ENCODE data around the gene MEIG1. TPM values are rescaled to one million over a fixed set of nuclear protein-coding genes. Genes with fewer than 3 reads are reported as not detected.
A peak's percentile ranks its signal among the peaks of the same experiment; 100 is the strongest.
"Not testable (repeated sequence)": the region's sequence is repeated elsewhere in the genome, so short reads cannot be mapped to it uniquely, and the experiment has no call there.

The MEIG1 gene
- total RNA-seq, 4 donors from 2014 or later: not detected

DNA sequence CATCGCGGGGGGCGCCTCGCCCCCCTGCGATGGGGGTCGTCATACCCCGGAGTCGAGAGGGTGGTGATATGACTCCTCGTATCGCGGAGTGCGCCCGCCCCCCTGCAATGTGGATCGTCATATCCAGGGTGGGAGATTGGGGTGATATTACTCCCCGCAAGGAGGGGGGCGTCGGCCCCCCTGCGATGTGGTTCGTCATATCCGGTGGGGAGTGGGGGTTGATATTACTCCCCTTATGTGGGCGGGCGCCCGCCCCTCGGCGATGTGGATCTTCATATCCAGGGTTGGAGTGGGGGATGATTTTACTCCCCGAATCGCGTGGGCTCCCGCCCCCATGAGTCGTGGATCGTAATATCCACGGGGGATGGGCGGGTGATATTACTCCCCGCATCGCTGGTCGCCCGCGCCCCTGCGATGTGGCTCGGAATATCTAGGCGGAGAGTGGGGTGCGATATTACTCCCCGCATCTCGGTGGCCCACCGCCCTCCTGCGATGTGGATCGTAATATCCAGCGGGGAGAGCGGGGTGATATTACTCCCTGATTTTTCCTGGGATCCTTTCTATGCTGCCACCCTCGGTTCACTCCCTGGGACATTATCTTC lies 36.9 kb downstream of the MEIG1 start:
- TF ChIP-seq, protein P1, sequence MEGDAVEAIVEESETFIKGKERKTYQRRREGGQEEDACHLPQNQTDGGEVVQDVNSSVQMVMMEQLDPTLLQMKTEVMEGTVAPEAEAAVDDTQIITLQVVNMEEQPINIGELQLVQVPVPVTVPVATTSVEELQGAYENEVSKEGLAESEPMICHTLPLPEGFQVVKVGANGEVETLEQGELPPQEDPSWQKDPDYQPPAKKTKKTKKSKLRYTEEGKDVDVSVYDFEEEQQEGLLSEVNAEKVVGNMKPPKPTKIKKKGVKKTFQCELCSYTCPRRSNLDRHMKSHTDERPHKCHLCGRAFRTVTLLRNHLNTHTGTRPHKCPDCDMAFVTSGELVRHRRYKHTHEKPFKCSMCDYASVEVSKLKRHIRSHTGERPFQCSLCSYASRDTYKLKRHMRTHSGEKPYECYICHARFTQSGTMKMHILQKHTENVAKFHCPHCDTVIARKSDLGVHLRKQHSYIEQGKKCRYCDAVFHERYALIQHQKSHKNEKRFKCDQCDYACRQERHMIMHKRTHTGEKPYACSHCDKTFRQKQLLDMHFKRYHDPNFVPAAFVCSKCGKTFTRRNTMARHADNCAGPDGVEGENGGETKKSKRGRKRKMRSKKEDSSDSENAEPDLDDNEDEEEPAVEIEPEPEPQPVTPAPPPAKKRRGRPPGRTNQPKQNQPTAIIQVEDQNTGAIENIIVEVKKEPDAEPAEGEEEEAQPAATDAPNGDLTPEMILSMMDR (IDR thresholded peaks at IDR 0.05): no peak
- no peak for TF ChIP-seq POLR2A (IDR thresholded peaks at IDR 0.05)
- 76 to 88% methylated on average over 50 of the region's 50 CpGs for WGBS, 2 donors
- Histone ChIP-seq H3K4me3 (replicated peaks in 1 of 3) (no peak overlapping the region), H3K9me3 (no peaks in the 10 kb centered on the region), H3K27me3 (no peaks in the 10 kb centered on the region), H3K4me1 (peaks cover 0 to 4% of the 10 kb centered on the region in 2 donors), H3K27ac (no peak overlapping the region), H3K36me3 (no peaks in the 10 kb centered on the region)
- no peak for DNase-seq
- intact Hi-C loops (cut with DNase I): no loop called here

DNA sequence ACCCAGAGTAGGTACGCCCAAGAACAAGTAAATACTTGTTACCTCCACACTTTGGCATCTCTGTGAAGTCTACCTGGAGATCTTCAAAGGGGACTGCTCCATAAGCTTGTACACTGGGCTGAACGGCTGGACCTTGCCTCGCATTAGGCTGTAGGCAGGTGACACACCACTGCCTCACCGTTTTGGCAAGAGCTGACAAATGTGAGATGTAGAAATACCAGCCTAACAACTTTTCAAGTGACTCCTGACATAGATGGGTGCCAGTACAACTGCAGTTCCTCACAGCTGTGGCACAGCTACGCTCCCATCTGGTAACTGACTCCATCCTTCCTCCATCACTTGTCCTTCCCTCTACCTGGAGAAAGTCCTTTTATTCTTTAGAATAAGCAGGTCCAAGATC lies 54.3 kb downstream of the MEIG1 start:
- H3K4me3 ChIP-seq (replicated peaks in 1 of 3); H3K36me3 ChIP-seq; intact Hi-C loops (cut with DNase I); H3K27ac ChIP-seq; H3K27me3 ChIP-seq; H3K9me3 ChIP-seq: not testable (repeated sequence)
- peaks cover 2 to 14% of the 10 kb centered on the region in 2 donors for H3K4me1 ChIP-seq
- WGBS, 2 donors: 38 to 40% methylated on average over 5 of the region's 5 CpGs
- peak; percentile 80 to 82 for DNase-seq

DNA sequence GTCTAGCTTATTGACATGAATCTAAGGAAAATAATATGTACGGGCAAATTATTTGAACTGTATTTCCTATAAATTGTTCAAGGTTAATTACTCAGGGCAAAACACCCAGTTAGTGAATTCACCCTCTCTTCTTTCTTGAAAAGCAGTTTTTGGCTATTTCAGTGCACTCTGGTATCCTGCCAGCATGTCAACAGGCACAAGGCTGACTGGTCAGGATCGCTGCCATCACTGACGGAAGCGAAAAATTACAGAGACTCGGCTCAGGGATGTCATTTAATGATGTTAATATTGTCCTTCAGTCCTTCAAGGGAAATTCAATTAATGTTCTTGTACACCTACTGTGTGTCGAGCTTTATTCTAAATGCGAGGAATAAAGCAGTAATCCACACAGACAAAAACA lies 56.3 kb downstream of the MEIG1 start:
- TF ChIP-seq, protein P1 (IDR thresholded peaks at IDR 0.05): no peak
- no peak for TF ChIP-seq POLR2A (IDR thresholded peaks at IDR 0.05)
- H3K36me3 ChIP-seq: no peaks in the 10 kb centered on the region
- WGBS, 2 donors: 37 to 39% methylated on average over 7 of the region's 7 CpGs
- peak; percentile 83 to 88 for DNase-seq
- no peaks in the 10 kb centered on the region for H3K27me3 ChIP-seq
- H3K27ac ChIP-seq: no peak overlapping the region
- H3K9me3 ChIP-seq: no peaks in the 10 kb centered on the region
- intact Hi-C loops (cut with DNase I): no loop called here
- H3K4me1 ChIP-seq: peaks cover 2 to 14% of the 10 kb centered on the region in 2 donors
- H3K4me3 ChIP-seq (replicated peaks in 1 of 3): no peak overlapping the region

DNA sequence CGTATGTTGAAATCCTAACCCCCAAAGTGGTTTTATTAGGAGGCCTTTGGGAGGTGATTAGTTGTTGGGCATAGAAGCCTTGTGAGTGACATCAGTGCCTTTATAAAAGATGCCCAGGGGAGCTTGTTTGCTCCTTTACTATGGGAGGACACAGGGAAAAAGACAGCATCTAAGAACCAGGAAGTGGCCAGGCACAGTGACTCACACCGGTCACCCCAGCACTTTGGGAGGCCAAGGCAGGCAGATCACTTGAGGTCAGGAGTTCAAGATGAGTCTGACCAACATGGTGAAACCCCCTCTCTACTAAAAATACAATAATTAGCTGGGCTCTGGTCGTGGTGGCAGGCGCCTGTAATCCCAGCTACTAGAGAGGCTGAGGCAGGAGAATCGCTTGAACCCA lies 61.8 kb downstream of the MEIG1 start:
- H3K27ac ChIP-seq; H3K27me3 ChIP-seq; intact Hi-C loops (cut with DNase I); H3K4me1 ChIP-seq; H3K36me3 ChIP-seq; H3K9me3 ChIP-seq; DNase-seq; H3K4me3 ChIP-seq (replicated peaks in 1 of 3): not testable (repeated sequence)
- 79 to 86% methylated on average over 4 to 5 of the region's 5 CpGs for WGBS, 2 donors

Other genes starting within 250 kb of the MEIG1 start
- 10 to 100 TPM; 12.3 to 41.3 (median 31.8) TPM for gene FAM107B, start 184.5 kb upstream of the MEIG1 start, total RNA-seq
- 1 to 10 TPM; 2.6 to 9.4 (median 3.8) TPM for gene CDNF, start 121.4 kb upstream of the MEIG1 start, total RNA-seq
- 10 to 100 TPM; 11.1 to 19.2 (median 16.7) TPM for gene HSPA14, start 121.1 kb upstream of the MEIG1 start, total RNA-seq
- gene MSANTD7, start 121.1 kb upstream of the MEIG1 start, total RNA-seq: 10 to 100 TPM in 3 of 4 donors, 1 to 10 TPM in 1; 9.0 to 14.6 (median 11.5) TPM
- 1 to 10 TPM; 5.1 to 9.6 (median 8.7) TPM for gene SUV39H2, start 80.5 kb upstream of the MEIG1 start, total RNA-seq
- gene DCLRE1C, start 5.3 kb upstream of the MEIG1 start, total RNA-seq: 10 to 100 TPM; 14.9 to 19.2 (median 17.2) TPM
- gene OLAH, start 84.6 kb downstream of the MEIG1 start, total RNA-seq: 1 to 10 TPM in 1 of 4 donors, not detected in 3; 4.8 TPM
- 1 to 10 TPM in 2 of 4 donors, under 1 TPM in 2; 0.54 to 1.3 (median 1.0) TPM for gene ACBD7, start 129.4 kb downstream of the MEIG1 start, total RNA-seq
- 10 to 100 TPM; 17.0 to 28.5 (median 19.3) TPM for gene RPP38, start 138.0 kb downstream of the MEIG1 start, total RNA-seq
- gene NMT2, start 209.3 kb downstream of the MEIG1 start, total RNA-seq: 10 to 100 TPM in 3 of 4 donors, 1 to 10 TPM in 1; 7.1 to 16.3 (median 11.7) TPM

All from thyroid gland (tissue), 4 donors.